HG03103 (cell line): Measurements from ENCODE around the gene DNAJC30.

Source experiments
- ATAC-seq: cut with Tn5 transposase; IDR thresholded peaks from one replicate; pipeline ENCODE4 v1.9.1; 2021; ENCODE audit warnings: low read depth; ENCODE audit not compliant: unreplicated experiment

Gene DNAJC30

GRCh38 chr7:73708961-73709549 lies 25.8 kb upstream of the DNAJC30 start:
- no peak for ATAC-seq

GRCh38 chr7:73707045-73707631 lies 23.9 kb upstream of the DNAJC30 start:
- no peak for ATAC-seq

GRCh38 chr7:73706126-73707044 lies 23.1 kb upstream of the DNAJC30 start:
- no peak for ATAC-seq

- ATAC-seq: no peak
Observed at GRCh38 chr7:73705551-73705920, 22.3 kb upstream of the DNAJC30 start.

GRCh38 chr7:73704640-73705550 lies 21.6 kb upstream of the DNAJC30 start:
- ATAC-seq: no peak

GRCh38 chr7:73703757-73704639 lies 20.7 kb upstream of the DNAJC30 start:
- no peak for ATAC-seq

- ATAC-seq: no peak
Observed at GRCh38 chr7:73703225-73703624, 20.0 kb upstream of the DNAJC30 start.

GRCh38 chr7:73702665-73703064 lies 19.4 kb upstream of the DNAJC30 start:
- ATAC-seq: no peak

GRCh38 chr7:73702226-73702625 lies 19.0 kb upstream of the DNAJC30 start:
- ATAC-seq: no peak

GRCh38 chr7:73701357-73701995 lies 18.2 kb upstream of the DNAJC30 start:
- ATAC-seq: no peak

GRCh38 chr7:73700581-73701134 lies 17.4 kb upstream of the DNAJC30 start:
- no peak for ATAC-seq

GRCh38 chr7:73700069-73700423 lies 16.8 kb upstream of the DNAJC30 start:
- ATAC-seq: no peak

- no peak for ATAC-seq
Observed at GRCh38 chr7:73699370-73700068, 16.3 kb upstream of the DNAJC30 start.

GRCh38 chr7:73698410-73698809 lies 15.2 kb upstream of the DNAJC30 start:
- ATAC-seq: no peak

GRCh38 chr7:73696372-73696771 lies 13.1 kb upstream of the DNAJC30 start:
- no peak for ATAC-seq

- ATAC-seq: no peak
Observed at GRCh38 chr7:73690646-73691045, 7.4 kb upstream of the DNAJC30 start.

- no peak for ATAC-seq
Observed at GRCh38 chr7:73688288-73688687, 5.0 kb upstream of the DNAJC30 start.

- no peak for ATAC-seq
Observed at GRCh38 chr7:73685311-73685710, 2.1 kb upstream of the DNAJC30 start.
